ENCODE measurements around the gene PRKACG. TPM values are rescaled to one million over a fixed set of nuclear protein-coding genes. Genes with fewer than 3 reads are reported as not detected.
A peak's percentile ranks its signal among the peaks of the same experiment; 100 is the strongest.
"Not testable (repeated sequence)": the region's sequence is repeated elsewhere in the genome, so short reads cannot be mapped to it uniquely, and the experiment has no call there.

The PRKACG gene
- total RNA-seq, 1 donor from 2014 or later = not detected

GRCh38 chr9:69054989-69055388, 41.1 kb upstream of the PRKACG start:
- ATAC-seq = peak; percentile 91 to 96
- Histone ChIP-seq H3K4me1 (peaks cover 11% of the 10 kb centered on the region), H3K9me3 (no peaks in the 10 kb centered on the region), H3K27me3 (ENCODE audit: low read depth) (no peaks in the 10 kb centered on the region), H3K4me3 (no peak overlapping the region), H3K36me3 (no peaks in the 10 kb centered on the region), H3K27ac (peak overlapping the region; percentile 3)
- TF ChIP-seq, protein P1, sequence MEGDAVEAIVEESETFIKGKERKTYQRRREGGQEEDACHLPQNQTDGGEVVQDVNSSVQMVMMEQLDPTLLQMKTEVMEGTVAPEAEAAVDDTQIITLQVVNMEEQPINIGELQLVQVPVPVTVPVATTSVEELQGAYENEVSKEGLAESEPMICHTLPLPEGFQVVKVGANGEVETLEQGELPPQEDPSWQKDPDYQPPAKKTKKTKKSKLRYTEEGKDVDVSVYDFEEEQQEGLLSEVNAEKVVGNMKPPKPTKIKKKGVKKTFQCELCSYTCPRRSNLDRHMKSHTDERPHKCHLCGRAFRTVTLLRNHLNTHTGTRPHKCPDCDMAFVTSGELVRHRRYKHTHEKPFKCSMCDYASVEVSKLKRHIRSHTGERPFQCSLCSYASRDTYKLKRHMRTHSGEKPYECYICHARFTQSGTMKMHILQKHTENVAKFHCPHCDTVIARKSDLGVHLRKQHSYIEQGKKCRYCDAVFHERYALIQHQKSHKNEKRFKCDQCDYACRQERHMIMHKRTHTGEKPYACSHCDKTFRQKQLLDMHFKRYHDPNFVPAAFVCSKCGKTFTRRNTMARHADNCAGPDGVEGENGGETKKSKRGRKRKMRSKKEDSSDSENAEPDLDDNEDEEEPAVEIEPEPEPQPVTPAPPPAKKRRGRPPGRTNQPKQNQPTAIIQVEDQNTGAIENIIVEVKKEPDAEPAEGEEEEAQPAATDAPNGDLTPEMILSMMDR (IDR thresholded peaks at IDR 0.05) = no peak
- DNase-seq = peak; percentile 73
- intact Hi-C loops (cut with DNase I) = loop anchor here (5.0 kb wide), 1 partner anchor 137 kb away; no protein-coding TSS in a partner anchor

DNA sequence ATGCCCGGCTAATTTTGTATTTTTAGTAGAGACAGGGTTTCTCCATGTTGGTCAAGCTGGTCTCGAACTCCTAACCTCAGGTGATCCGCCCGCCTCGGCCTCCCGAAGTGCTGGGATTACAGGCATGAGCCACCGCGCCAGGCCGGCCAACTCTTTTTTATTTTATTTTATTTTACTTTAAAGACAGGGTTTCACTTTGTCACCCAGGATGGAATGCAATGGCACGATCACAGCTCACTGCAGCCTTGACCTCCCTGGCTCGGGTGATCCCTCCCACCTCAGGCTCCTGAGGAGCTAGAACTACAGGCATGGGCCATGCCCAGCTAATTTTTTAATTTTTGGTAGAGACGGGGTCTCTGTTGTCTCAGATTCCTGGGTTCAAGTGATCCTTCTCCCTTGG, 37.0 kb upstream of the PRKACG start:
- H3K27ac ChIP-seq; H3K9me3 ChIP-seq; DNase-seq; H3K27me3 ChIP-seq (ENCODE audit: low read depth); ATAC-seq; H3K4me3 ChIP-seq: not testable (repeated sequence)
- intact Hi-C loops (cut with DNase I) = loop anchor here (5.0 kb wide), 1 partner anchor 141 kb away; no protein-coding TSS in a partner anchor
- Histone ChIP-seq H3K36me3 (peaks cover 27% of the 10 kb centered on the region), H3K4me1 (peaks cover 11% of the 10 kb centered on the region)

- H3K27me3 ChIP-seq (ENCODE audit: low read depth) = no peaks in the 10 kb centered on the region
- H3K4me3 ChIP-seq = no peak overlapping the region
- ATAC-seq (peak in 1 of 2 donors; percentile 56), DNase-seq (no peak)
- intact Hi-C loops (cut with DNase I) = no loop called here
- peaks cover 27% of the 10 kb centered on the region for H3K36me3 ChIP-seq
- H3K4me1 ChIP-seq = peaks cover 5% of the 10 kb centered on the region
- H3K27ac ChIP-seq = no peak overlapping the region
- TF ChIP-seq, protein P1 (IDR thresholded peaks at IDR 0.05) = no peak
- no peaks in the 10 kb centered on the region for H3K9me3 ChIP-seq
Observed at GRCh38 chr9:69049094-69049493, 35.2 kb upstream of the PRKACG start.

DNA sequence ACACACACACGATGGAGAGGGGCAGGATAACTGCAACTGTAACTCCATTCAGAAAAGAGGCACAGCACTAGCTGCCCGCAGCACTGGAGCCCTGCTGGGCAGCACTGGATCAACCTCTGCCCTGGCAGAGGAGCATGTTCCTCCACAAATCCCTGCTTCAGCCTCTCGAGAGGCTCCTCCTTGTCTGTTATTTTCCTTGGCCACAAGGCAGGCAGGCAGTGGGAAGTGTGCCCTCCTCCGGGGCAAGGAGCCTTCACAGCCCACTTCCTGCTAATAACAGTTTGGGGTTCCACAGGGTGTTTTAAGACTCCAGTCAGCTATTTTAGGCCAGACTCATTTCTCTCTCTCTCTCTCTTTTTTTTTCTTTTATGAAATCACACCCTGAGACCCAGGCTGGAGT, 33.5 kb upstream of the PRKACG start:
- no peak overlapping the region for H3K4me3 ChIP-seq
- H3K9me3 ChIP-seq = no peaks in the 10 kb centered on the region
- TF ChIP-seq, protein P1 (IDR thresholded peaks at IDR 0.05) = no peak
- H3K36me3 ChIP-seq = peaks cover 27% of the 10 kb centered on the region
- intact Hi-C loops (cut with DNase I) = no loop called here
- ATAC-seq = no peak
- peaks cover 5% of the 10 kb centered on the region for H3K4me1 ChIP-seq
- DNase-seq = no peak
- no peaks in the 10 kb centered on the region for H3K27me3 ChIP-seq (ENCODE audit: low read depth)
- H3K27ac ChIP-seq = no peak overlapping the region

GRCh38 chr9:69046723-69047122, 32.8 kb upstream of the PRKACG start:
- intact Hi-C loops (cut with DNase I) = no loop called here

GRCh38 chr9:69045821-69046220, 31.9 kb upstream of the PRKACG start:
- intact Hi-C loops (cut with DNase I) = no loop called here
- TF ChIP-seq, protein P1 (IDR thresholded peaks at IDR 0.05) = no peak
- no peak for ATAC-seq
- Histone ChIP-seq H3K4me3 (no peak overlapping the region), H3K4me1 (peaks cover 5% of the 10 kb centered on the region), H3K27ac (no peak overlapping the region), H3K9me3 (no peaks in the 10 kb centered on the region), H3K27me3 (ENCODE audit: low read depth) (no peaks in the 10 kb centered on the region), H3K36me3 (peaks cover 27% of the 10 kb centered on the region)
- DNase-seq = no peak

More at GRCh38 chr9:69046723-69047122, 32.8 kb upstream of the PRKACG start:
- Histone ChIP-seq H3K27me3 (ENCODE audit: low read depth) (no peaks in the 10 kb centered on the region), H3K4me3 (no peak overlapping the region), H3K36me3 (peaks cover 27% of the 10 kb centered on the region), H3K4me1 (peaks cover 5% of the 10 kb centered on the region), H3K27ac (no peak overlapping the region), H3K9me3 (no peaks in the 10 kb centered on the region)
- TF ChIP-seq, protein P1 (IDR thresholded peaks at IDR 0.05) = no peak
- no peak for ATAC-seq
- no peak for DNase-seq

Data from lower lobe of right lung (tissue), 2 donors.